ENCODE data around the gene TMOD1. TPM values are rescaled to one million over a fixed set of nuclear protein-coding genes. Genes with fewer than 3 reads are reported as not detected.

TMOD1 gene
- total and polyA plus RNA-seq, 11 donors: 96.4 to 201 (median 158) TPM

- H3K27ac ChIP-seq: peak overlapping the region in 1 of 12 donors; percentile 70
- intact Hi-C loops (cut with DNase I): no loop called here
- no peak for ATAC-seq
These were observed 11.6 kb downstream of the TMOD1 start for GRCh38 chr9:97512966-97513560.

GRCh38 chr9:97514531-97514930 lies 13.1 kb downstream of the TMOD1 start:
- Histone ChIP-seq H3K4me3 (no peak overlapping the region), H3K36me3 (peaks cover 0 to 4% (median 0%) of the 10 kb centered on the region in 9 donors), H3K9me3 (no peaks in the 10 kb centered on the region), H3K4me1 (peaks cover 0 to 78% (median 30%) of the 10 kb centered on the region in 12 donors), H3K27ac (peak overlapping the region in 8 of 12 donors; percentile 4 to 70 (median 34)), H3K27me3 (no peaks in the 10 kb centered on the region)
- ATAC-seq (peak; percentile 68 to 81 (median 70)), DNase-seq (peak in 2 of 5 donors; percentile 47 to 62)
- intact Hi-C loops (cut with DNase I): no loop called here
- 42 to 55% (median 45%) methylated on average over 9 of the region's 9 CpGs for WGBS, 4 donors
- TF ChIP-seq, protein P1, sequence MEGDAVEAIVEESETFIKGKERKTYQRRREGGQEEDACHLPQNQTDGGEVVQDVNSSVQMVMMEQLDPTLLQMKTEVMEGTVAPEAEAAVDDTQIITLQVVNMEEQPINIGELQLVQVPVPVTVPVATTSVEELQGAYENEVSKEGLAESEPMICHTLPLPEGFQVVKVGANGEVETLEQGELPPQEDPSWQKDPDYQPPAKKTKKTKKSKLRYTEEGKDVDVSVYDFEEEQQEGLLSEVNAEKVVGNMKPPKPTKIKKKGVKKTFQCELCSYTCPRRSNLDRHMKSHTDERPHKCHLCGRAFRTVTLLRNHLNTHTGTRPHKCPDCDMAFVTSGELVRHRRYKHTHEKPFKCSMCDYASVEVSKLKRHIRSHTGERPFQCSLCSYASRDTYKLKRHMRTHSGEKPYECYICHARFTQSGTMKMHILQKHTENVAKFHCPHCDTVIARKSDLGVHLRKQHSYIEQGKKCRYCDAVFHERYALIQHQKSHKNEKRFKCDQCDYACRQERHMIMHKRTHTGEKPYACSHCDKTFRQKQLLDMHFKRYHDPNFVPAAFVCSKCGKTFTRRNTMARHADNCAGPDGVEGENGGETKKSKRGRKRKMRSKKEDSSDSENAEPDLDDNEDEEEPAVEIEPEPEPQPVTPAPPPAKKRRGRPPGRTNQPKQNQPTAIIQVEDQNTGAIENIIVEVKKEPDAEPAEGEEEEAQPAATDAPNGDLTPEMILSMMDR (IDR thresholded peaks at IDR 0.05): no peak
- no peak for TF ChIP-seq POLR2A (IDR thresholded peaks at IDR 0.05)

More at GRCh38 chr9:97512966-97513560, 11.6 kb downstream of the TMOD1 start:
- H3K27me3 ChIP-seq: no peaks in the 10 kb centered on the region
- H3K9me3 ChIP-seq: no peaks in the 10 kb centered on the region
- peaks cover 5 to 78% (median 20%) of the 10 kb centered on the region in 12 donors for H3K4me1 ChIP-seq
- TF ChIP-seq POLR2A (IDR thresholded peaks at IDR 0.05): no peak
- TF ChIP-seq, protein P1 (IDR thresholded peaks at IDR 0.05): no peak
- H3K36me3 ChIP-seq: peaks cover 0 to 4% (median 0%) of the 10 kb centered on the region in 9 donors
- 69 to 91% (median 75%) methylated on average over 8 of the region's 8 CpGs for whole genome bisulfite sequencing, 4 donors
- DNase-seq: no peak
- no peak overlapping the region for H3K4me3 ChIP-seq

DNA sequence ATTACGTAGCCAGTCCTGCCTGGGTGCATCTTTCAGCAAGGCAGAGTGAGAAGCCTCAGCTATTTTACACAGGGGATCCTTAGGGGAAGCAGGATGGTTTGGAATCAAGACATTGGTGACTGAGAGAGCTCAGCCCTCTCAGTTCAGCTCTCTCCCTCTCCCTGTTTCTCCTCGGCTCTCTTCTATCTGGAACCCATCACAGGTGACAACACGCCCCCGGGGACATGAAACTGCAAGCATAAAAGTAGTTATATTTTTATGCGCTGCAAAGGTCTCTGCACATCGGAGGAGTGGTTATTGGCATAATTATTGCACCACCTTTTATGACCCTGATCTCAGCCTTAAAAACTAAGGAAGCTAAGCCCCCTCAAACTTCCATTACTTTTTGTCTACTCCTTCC lies 14.2 kb downstream of the TMOD1 start:
- H3K4me1 ChIP-seq: peaks cover 6 to 81% (median 35%) of the 10 kb centered on the region in 12 donors
- H3K4me3 ChIP-seq: no peak overlapping the region
- WGBS, 4 donors: 53 to 77% (median 61%) methylated on average over 6 of the region's 6 CpGs
- H3K27me3 ChIP-seq: no peaks in the 10 kb centered on the region
- DNase-seq (no peak), ATAC-seq (no peak)
- TF ChIP-seq, protein P1 (IDR thresholded peaks at IDR 0.05): no peak
- TF ChIP-seq POLR2A (IDR thresholded peaks at IDR 0.05): no peak
- H3K27ac ChIP-seq: peak overlapping the region in 2 of 12 donors; percentile 68 to 70
- no peaks in the 10 kb centered on the region for H3K9me3 ChIP-seq
- H3K36me3 ChIP-seq: peaks cover 0 to 4% (median 0%) of the 10 kb centered on the region in 9 donors
- intact Hi-C loops (cut with DNase I): no loop called here

DNA sequence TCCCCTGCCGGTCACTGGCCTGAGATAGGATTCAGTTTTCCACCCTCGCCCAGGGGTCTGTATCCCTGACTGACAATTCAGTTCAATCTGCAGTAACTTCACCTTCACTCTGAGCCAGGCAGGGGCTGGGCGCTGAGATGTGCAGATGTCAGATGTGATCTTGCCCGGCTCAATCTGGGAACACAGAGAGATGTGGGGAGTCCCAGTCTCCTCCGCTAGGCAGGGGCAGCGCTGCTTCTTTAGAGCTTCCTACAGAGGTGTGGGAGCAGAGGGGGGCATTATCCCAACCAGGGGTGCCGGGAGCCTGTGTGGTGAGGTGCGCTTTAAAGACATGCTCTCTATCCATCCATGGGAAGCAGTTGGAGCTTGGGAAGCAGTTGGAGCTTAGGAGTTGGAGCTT lies 14.6 kb downstream of the TMOD1 start:
- 74 to 87% (median 79%) methylated on average over 7 to 8 of the region's 8 CpGs for WGBS, 4 donors
- ATAC-seq: no peak
- Histone ChIP-seq H3K9me3 (no peaks in the 10 kb centered on the region), H3K27me3 (no peaks in the 10 kb centered on the region), H3K36me3 (peaks cover 0 to 4% (median 0%) of the 10 kb centered on the region in 9 donors), H3K27ac (peak overlapping the region in 1 of 12 donors; percentile 70), H3K4me1 (peaks cover 6 to 81% (median 38%) of the 10 kb centered on the region in 12 donors), H3K4me3 (no peak overlapping the region)
- DNase-seq: no peak
- intact Hi-C loops (cut with DNase I): no loop called here
- TF ChIP-seq POLR2A (IDR thresholded peaks at IDR 0.05): no peak
- TF ChIP-seq, protein P1 (IDR thresholded peaks at IDR 0.05): no peak
